ENCODE data around the gene WRNIP1. TPM values are rescaled to one million over a fixed set of nuclear protein-coding genes. Genes with fewer than 3 reads are reported as not detected.

Gene WRNIP1
- total RNA-seq, 1 experiment from 2014 or later, result 68.3 TPM

DNA sequence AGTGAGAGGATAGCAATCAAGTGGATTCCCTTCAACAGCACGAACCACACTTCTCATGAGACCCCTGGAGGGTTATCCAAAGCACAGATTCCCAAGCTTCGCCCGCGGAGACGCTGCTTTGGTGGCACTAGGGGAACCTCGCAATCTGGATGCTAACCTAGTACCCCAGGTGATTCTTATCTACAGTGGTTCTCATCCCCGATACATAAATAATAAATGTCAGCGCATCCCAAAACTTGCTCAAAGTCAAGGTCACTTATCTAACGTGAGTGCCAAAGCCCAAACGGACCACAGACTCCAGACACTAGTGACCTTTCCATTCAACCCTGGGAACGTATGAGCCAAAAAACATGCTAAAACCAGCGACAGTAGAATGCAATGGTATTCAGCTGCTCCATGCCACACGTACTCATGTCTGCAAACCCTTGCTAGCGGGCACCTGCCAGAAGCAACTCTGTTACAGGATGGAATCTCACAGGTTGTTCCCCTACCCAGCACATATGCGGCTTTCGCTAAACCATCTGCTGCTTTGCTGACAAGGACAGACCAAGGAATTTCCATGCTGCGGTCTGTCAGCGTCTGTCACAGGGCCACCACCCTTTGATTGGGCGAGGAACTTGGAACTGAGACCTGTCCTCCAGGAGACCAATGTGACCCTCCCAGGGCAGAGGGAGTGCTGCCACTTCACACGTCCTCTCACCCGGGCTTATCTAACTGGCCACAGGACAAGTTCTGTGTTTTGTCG is 31.3 kb upstream of the WRNIP1 start:
- Histone ChIP-seq H3K36me3 (no peaks in the 10 kb centered on the region), H3K4me1 (no peaks in the 10 kb centered on the region), H3K4me3 (no peak overlapping the region), H3K9me3 (replicated peaks) (no peaks in the 10 kb centered on the region), H3K27ac (no peak overlapping the region), H3K27me3 (no peaks in the 10 kb centered on the region)
- DNase-seq, result no peak

DNA sequence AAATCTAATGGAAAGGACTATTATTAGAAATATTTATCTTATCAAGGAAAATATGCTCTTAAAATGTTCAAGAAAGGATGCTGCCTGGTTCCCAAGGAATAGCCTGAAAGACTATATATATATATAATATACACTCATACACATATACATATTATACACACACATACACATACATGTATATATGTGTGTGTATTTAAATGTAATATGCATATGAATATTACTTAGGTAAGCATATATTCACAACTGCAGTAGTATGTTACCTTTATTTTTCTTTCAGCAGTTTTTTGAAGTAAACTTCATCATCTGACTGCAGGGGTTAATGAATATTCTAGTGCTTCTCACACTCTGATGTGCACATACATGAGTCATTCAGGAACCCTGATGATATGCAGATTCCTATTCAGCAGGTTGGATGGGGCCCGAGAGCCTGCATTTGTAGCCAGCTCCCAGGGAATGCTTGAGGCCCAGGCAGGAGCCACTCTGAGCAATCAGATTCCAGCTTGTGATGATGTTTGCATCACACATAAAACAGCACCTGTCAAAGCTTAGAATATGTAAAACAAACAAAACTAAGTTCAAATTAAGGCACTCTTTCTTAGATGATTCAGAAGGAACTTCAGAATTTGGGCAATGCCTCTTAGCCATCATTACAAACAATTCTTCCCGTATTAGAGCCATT is 30.6 kb upstream of the WRNIP1 start:
- no peaks in the 10 kb centered on the region for H3K27me3 ChIP-seq
- no peaks in the 10 kb centered on the region for H3K4me1 ChIP-seq
- H3K4me3 ChIP-seq, result no peak overlapping the region
- DNase-seq, result no peak
- H3K9me3 ChIP-seq (replicated peaks), result no peaks in the 10 kb centered on the region
- no peak overlapping the region for H3K27ac ChIP-seq
- H3K36me3 ChIP-seq, result no peaks in the 10 kb centered on the region

DNA sequence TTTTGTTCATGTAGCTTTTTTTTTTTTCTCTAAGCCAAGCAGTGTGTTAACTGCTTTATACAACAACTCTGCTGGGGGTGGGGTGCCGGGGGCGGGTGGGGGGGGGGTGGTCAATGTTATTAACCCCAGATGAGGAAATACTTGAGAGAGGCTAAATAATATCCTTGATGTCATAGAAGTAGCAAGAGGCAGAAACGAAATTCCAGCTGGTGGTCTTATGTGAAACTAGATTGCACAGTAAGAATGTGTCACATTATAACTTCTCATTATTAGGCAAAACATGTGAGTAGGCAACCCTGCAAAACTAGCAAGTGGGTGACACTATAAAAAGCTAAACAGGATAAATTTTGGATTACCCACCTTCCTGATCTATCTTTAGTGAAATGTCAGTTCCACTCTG is 27.3 kb upstream of the WRNIP1 start:
- no peak overlapping the region for H3K27ac ChIP-seq

DNA sequence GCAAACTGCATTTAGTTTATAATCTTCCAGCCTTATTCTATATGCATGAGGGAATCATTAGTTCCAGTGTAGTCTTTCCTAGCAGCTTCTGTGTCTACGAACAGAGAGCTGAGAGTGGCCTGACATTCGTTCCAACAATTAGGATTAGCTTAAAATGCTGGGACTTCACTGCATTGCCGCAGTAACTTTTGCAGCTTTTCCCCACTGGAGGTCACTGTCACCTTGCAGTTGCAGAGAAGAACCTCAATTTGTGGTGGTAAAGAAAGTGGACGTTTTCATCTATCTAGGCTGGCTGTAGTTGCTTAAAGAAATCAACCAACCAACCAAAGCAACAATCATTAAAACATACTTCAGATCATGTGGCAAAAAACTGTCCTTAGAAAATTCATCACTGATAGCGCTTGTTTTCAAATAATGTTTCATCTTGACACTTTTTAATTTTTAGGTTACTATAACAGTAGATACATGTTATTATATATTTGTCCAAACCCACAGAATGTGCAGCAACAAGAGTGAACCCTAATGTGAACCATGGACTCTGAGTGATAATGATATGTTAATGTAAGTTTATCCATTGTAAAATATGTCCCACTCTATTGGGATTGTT is 26.7 kb upstream of the WRNIP1 start:
- peak; percentile 55 to 76 for DNase-seq
- H3K27me3 ChIP-seq, result no peaks in the 10 kb centered on the region
- no peak overlapping the region for H3K4me3 ChIP-seq
- H3K9me3 ChIP-seq (replicated peaks), result no peaks in the 10 kb centered on the region
- H3K4me1 ChIP-seq, result peaks cover 2% of the 10 kb centered on the region; the same call in 1 of the 2 replicates
- H3K36me3 ChIP-seq, result no peaks in the 10 kb centered on the region
- no peak overlapping the region for H3K27ac ChIP-seq

More for the DNA sequence above, 27.3 kb upstream of the WRNIP1 start:
- H3K9me3 ChIP-seq (replicated peaks), result no peaks in the 10 kb centered on the region
- no peaks in the 10 kb centered on the region for H3K4me1 ChIP-seq
- no peak overlapping the region for H3K4me3 ChIP-seq
- H3K36me3 ChIP-seq, result no peaks in the 10 kb centered on the region
- DNase-seq, result no peak
- no peaks in the 10 kb centered on the region for H3K27me3 ChIP-seq

DNA sequence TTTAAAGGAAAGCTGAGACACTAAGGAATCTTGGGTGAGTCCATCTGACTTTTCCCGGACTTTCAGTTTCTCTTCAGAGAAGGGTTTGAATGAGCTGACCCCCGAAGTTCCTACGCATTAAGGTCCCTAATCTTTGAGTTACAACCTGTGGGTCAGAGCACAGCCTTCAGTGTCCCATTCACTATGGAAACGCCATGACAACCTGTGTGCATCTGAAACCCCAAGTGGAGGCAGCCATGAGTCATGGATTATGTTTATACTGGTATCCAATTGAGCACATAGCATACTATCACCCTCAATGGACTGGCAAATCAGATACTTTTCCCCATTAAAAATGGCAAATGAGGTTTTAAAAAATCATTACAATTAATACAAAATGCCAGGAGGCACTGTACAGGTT is 25.9 kb upstream of the WRNIP1 start:
- no peak overlapping the region for H3K4me3 ChIP-seq
- peak in 1 of 2 experiments; percentile 29 for DNase-seq
- peaks cover 11% of the 10 kb centered on the region for H3K4me1 ChIP-seq
- no peaks in the 10 kb centered on the region for H3K36me3 ChIP-seq
- no peak overlapping the region for H3K27ac ChIP-seq
- no peaks in the 10 kb centered on the region for H3K27me3 ChIP-seq
- H3K9me3 ChIP-seq (replicated peaks), result no peaks in the 10 kb centered on the region

DNA sequence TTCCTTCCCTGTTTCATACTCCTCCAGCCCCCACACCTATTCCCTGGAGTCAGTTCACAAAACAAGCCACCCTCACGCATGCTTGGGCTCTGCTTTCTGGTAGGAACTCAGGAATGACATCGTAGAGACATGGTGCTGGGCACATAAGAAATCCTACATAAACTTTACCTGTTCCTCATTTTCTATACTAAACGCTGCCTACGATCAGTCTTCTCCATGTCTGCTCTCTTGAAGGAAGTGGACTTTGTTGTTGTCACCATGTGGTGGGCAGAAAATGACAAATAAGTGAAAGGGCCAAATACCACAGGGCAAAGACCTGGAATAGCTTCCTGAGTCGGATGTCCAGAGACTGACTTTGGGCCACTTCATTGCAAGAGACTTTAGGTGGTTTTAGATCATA is 24.6 kb upstream of the WRNIP1 start:
- no peaks in the 10 kb centered on the region for H3K27me3 ChIP-seq
- no peak overlapping the region for H3K4me3 ChIP-seq
- DNase-seq, result no peak
- H3K36me3 ChIP-seq, result no peaks in the 10 kb centered on the region
- H3K9me3 ChIP-seq (replicated peaks), result no peaks in the 10 kb centered on the region
- peaks cover 23% of the 10 kb centered on the region for H3K4me1 ChIP-seq
- H3K27ac ChIP-seq, result no peak overlapping the region

DNA sequence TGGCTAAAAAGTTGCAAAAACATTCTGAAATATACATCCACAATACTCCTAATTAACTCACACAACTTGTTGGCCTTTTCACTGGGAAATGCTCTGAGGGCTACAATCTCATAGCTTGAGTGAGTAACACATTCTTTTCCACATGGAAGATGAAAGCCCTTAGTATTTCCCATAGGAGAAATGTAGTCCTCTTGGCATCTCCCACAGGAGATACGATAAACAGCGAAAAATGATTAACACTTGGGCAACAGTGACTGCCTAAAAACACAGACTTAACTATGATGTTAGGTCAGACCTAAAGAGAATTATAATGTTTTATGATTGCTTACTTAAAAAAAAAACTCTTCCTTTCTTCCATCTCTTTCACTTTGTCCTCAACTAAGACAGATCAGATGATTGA is 23.4 kb upstream of the WRNIP1 start:
- no peaks in the 10 kb centered on the region for H3K27me3 ChIP-seq
- H3K4me3 ChIP-seq, result no peak overlapping the region
- no peak for DNase-seq
- H3K36me3 ChIP-seq, result no peaks in the 10 kb centered on the region
- H3K27ac ChIP-seq, result no peak overlapping the region
- H3K4me1 ChIP-seq, result peaks cover 31% of the 10 kb centered on the region
- no peaks in the 10 kb centered on the region for H3K9me3 ChIP-seq (replicated peaks)

DNA sequence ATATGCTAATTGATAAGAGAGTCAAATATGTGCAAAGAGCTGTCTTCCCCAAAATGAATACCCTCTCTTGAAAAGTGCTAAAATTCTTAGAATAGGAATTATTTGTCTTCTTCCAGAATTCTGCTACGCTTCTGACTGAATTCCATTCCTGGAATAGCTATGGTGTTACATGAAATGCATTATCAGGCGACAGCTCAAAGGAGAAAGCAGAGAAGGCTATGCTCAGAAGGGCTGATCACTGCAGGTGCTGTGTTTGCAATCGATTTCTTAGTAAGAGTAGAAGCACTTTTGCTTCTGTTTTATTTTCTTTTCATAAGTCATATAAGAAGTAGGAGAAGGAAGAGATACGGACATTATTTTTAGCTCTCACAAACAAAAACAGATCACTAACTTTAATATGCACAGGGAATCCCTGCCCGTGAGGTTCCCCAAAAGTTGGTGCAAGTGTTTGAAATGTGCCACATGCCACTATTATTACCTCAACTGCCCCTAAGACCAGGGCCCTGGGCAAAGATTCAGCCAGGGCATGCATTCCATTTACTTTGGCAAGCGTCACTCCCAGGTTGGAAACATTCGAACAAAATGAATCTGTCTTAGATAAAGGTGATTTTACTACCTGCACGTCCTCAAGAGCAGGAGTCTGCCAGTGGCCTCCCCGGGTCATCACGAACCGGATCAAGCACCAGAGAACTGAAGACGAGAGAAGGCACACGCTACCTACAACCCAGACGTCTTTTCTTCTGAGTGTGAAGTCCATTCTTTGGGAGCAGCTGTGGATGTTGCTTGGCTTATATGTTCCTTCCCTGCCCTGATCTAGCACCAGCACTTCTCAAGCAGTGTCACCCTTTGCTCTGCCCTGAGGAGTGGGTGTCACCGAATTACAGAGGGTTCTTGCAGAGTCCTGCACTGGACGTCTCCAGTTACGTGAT is 21.6 kb upstream of the WRNIP1 start:
- no peak for DNase-seq
- no peaks in the 10 kb centered on the region for H3K9me3 ChIP-seq (replicated peaks)
- peaks cover 33% of the 10 kb centered on the region for H3K4me1 ChIP-seq
- peak overlapping the region; percentile 26 for H3K4me3 ChIP-seq
- H3K27ac ChIP-seq, result peak overlapping the region; percentile 59
- no peaks in the 10 kb centered on the region for H3K27me3 ChIP-seq
- H3K36me3 ChIP-seq, result no peaks in the 10 kb centered on the region

DNA sequence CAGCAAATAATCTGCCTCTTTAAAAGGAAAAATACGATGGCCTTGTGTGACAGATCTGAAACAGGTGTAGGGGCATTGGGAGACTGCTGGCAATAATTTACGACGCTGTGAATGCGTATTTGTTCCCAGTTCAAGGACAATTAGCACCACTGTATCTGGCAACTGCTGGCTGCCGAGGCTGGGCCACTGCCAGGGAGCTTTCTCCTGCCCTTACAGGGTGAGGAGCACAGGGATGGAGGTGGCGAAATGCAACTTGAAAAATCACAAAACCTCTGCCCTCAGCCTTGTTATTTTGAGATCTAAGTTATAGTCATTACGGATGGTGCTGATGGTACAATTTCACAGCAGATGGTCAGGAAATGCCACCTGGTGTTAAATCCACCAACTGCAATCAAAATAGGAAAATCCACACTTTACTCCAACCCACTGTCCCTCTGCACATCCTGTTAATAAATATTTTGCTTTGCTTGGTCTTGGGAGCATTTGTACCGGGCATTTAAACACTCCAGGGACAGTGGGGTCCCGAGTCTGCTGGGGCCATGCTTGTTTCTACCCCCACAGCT is 20.9 kb upstream of the WRNIP1 start:
- H3K27me3 ChIP-seq, result no peaks in the 10 kb centered on the region
- H3K27ac ChIP-seq, result peak overlapping the region; percentile 59
- peak; percentile 69 to 84 for DNase-seq
- no peaks in the 10 kb centered on the region for H3K36me3 ChIP-seq
- peaks cover 35% of the 10 kb centered on the region for H3K4me1 ChIP-seq
- no peaks in the 10 kb centered on the region for H3K9me3 ChIP-seq (replicated peaks)
- peak overlapping the region; percentile 26 for H3K4me3 ChIP-seq

DNA sequence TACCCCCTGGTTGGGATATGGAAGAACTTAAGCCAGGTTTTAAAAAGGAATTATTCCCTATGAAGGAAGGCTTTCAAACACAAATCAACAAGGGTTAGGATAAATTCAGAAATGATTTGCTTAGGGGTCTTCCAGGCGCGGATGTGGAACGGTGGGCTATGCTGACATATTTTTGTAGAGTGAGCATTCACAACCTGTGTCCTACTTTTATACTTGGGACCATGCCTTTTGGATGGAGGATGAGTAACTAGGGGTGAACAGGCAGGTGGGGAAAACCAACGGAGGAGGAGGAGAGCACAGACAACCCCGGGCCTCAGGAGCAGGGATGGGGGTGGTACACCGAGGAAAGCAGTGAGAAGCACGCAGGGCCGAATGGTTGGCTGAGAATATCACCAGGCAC is 20.4 kb upstream of the WRNIP1 start:
- Histone ChIP-seq H3K4me3 (no peak overlapping the region; the same call in 1 of the 2 replicates), H3K4me1 (peaks cover 37% of the 10 kb centered on the region), H3K27me3 (no peaks in the 10 kb centered on the region), H3K9me3 (replicated peaks) (no peaks in the 10 kb centered on the region), H3K27ac (peak overlapping the region; percentile 59), H3K36me3 (no peaks in the 10 kb centered on the region)
- no peak for DNase-seq

DNA sequence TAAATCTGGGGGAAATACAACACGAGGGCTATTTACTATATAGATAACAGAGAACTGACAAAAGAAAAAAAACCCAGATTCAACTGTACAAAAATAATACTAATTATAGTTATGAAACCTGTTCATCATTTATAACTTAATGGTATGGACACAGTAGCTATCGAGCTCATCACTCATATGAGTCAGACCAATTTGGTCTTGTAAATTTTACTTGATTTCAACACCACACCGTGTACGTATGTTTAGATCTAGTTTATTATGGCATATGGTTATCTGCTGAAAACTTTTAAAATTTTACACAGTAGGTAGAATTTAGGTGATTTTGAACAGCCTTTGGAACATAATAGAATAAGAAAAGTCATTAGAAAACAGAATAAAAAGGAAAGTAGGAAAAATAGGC is 19.9 kb upstream of the WRNIP1 start:
- H3K4me1 ChIP-seq, result peaks cover 38% of the 10 kb centered on the region
- no peaks in the 10 kb centered on the region for H3K27me3 ChIP-seq
- DNase-seq, result no peak
- no peak overlapping the region; the same call in 1 of the 2 replicates for H3K27ac ChIP-seq
- no peaks in the 10 kb centered on the region for H3K9me3 ChIP-seq (replicated peaks)
- no peak overlapping the region for H3K4me3 ChIP-seq
- no peaks in the 10 kb centered on the region for H3K36me3 ChIP-seq

DNA sequence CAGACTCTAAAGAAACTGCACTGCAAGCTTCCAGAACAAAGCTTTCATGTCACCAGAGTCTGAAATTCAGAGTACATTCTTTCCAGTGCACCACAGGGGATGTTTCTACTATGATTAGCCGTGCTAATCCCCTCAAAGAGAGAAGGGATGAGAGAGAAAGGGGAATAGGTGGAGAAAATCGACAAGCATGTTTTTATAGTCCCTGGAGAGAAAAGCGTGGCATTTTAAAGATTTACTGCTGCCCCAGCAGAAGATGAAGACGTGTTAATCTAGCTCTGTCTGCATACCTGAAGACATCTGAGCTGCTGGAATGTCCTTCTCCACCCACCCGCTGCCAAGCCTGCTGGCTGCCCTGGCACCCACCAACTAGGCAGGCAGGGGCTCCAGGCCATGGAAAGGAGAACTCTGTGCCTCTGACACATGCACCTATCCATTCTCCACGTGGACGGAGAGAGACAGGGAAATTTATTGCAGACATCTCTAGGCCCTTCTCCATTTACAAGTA is 18.6 kb upstream of the WRNIP1 start:
- no peaks in the 10 kb centered on the region for H3K36me3 ChIP-seq
- peak overlapping the region; percentile 18; the same call in 1 of the 2 replicates for H3K27ac ChIP-seq
- H3K4me3 ChIP-seq, result no peak overlapping the region
- H3K27me3 ChIP-seq, result no peaks in the 10 kb centered on the region
- peaks cover 52% of the 10 kb centered on the region for H3K4me1 ChIP-seq
- H3K9me3 ChIP-seq (replicated peaks), result no peaks in the 10 kb centered on the region
- peak in 1 of 2 experiments; percentile 56 for DNase-seq

DNA sequence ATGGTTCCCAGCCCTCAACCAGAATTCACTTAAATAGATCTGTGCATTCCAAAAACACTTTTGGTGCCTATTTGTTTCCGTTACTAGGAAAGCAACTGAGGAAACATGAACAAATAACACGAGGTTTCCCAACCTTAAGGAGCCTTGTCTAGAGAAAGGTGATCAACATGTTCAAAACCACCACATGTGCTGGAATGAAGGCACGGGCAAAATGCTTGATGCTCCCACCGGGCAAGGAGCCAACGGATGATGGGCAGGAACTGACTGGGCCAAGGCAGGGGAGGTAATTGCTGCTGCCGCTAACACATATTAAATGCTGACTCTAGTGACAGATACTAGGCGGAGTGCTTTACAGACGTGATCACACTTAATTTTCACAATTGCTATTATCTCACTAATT is 17.0 kb upstream of the WRNIP1 start:
- H3K27ac ChIP-seq, result no peak overlapping the region
- H3K4me3 ChIP-seq, result no peak overlapping the region
- peaks cover 65% of the 10 kb centered on the region for H3K4me1 ChIP-seq
- H3K36me3 ChIP-seq, result no peaks in the 10 kb centered on the region
- no peaks in the 10 kb centered on the region for H3K27me3 ChIP-seq
- no peaks in the 10 kb centered on the region for H3K9me3 ChIP-seq (replicated peaks)
- peak in 1 of 2 experiments; percentile 42 for DNase-seq
